H9 (cell line): Measurements from ENCODE around the gene HK2. TPM values are rescaled to one million over a fixed set of nuclear protein-coding genes. Genes with fewer than 3 reads are reported as not detected.

Experiments used
- DNase-seq: peaks from one replicate; pipeline ENCODE4 v3.0.0-alpha.2; 2017
- H2AFZ ChIP-seq: one replicate; pipeline ENCODE4 v1.6.1; 2013; ENCODE audit warnings: mild to moderate bottlenecking, low read length, control low read depth, moderate library complexity
- H2AK5ac ChIP-seq: 2 replicates; pipeline ENCODE4 v1.6.1; 2013; ENCODE audit warnings: low read length, control low read depth, mixed read lengths; ENCODE audit not compliant: insufficient read length
- H2BK120ac ChIP-seq: one replicate; pipeline ENCODE4 v1.6.1; 2013; ENCODE audit warnings: low read depth, mild to moderate bottlenecking, low read length, control low read depth, inconsistent platforms; ENCODE audit not compliant: poor library complexity, severe bottlenecking
- H2BK12ac ChIP-seq: 2 replicates; pipeline ENCODE4 v1.6.1; 2013; ENCODE audit warnings: low read length, control low read depth, mixed read lengths, low read depth; ENCODE audit not compliant: insufficient read length
- H2BK15ac ChIP-seq: 2 replicates; pipeline ENCODE4 v1.6.1; 2013; ENCODE audit warnings: low read depth, low read length, control low read depth
- H2BK20ac ChIP-seq: one replicate; pipeline ENCODE4 v1.6.1; 2013; ENCODE audit warnings: low read depth, mild to moderate bottlenecking, low read length, control low read depth, inconsistent platforms; ENCODE audit not compliant: poor library complexity, severe bottlenecking
- H2BK5ac ChIP-seq: 2 replicates; pipeline ENCODE4 v1.6.1; 2013; ENCODE audit warnings: low read length, control low read depth, mixed read lengths; ENCODE audit not compliant: insufficient read length
- H3K14ac ChIP-seq: 2 replicates; pipeline ENCODE4 v1.6.1; 2013; ENCODE audit warnings: low read length, control low read depth; ENCODE audit not compliant: insufficient read depth
- H3K18ac ChIP-seq: 2 replicates; pipeline ENCODE4 v1.6.1; 2013; ENCODE audit warnings: low read depth, mild to moderate bottlenecking, mixed read lengths, low read length, control low read depth; ENCODE audit not compliant: insufficient read length
- H3K23ac ChIP-seq: 2 replicates; pipeline ENCODE4 v1.6.1; 2013; ENCODE audit warnings: low read length, control low read depth, mixed read lengths, low read depth; ENCODE audit not compliant: insufficient read length
- H3K23me2 ChIP-seq: 2 replicates; pipeline ENCODE4 v1.6.1; 2013; ENCODE audit warnings: low read depth, mild to moderate bottlenecking, mixed read lengths, low read length, control low read depth; ENCODE audit not compliant: insufficient read length, poor library complexity, severe bottlenecking
- H3K27ac ChIP-seq: 2 replicates; pipeline ENCODE4 v1.5.1; 2013; ENCODE audit warnings: low read length, control low read depth, mixed read lengths, low read depth; ENCODE audit not compliant: insufficient read length
- H3K27me3 ChIP-seq: 2 replicates; pipeline ENCODE4 v1.6.1; 2013; ENCODE audit warnings: low read length, control low read depth, inconsistent platforms; ENCODE audit not compliant: insufficient read depth
- H3K4ac ChIP-seq: 2 replicates; pipeline ENCODE4 v1.6.1; 2013; ENCODE audit warnings: low read depth, mild to moderate bottlenecking, control low read depth, inconsistent platforms, low read length, moderate library complexity
- H3K4me1 ChIP-seq: 2 replicates; pipeline ENCODE4 v1.6.1; 2013; ENCODE audit warnings: low read length, control low read depth, inconsistent platforms; ENCODE audit not compliant: insufficient read depth
- H3K4me2 ChIP-seq: 2 replicates; pipeline ENCODE4 v1.6.1; 2013; ENCODE audit warnings: low read length, control low read depth, mixed read lengths; ENCODE audit not compliant: insufficient read length, insufficient read depth
- H3K56ac ChIP-seq: 2 replicates; pipeline ENCODE4 v1.6.1; 2013; ENCODE audit warnings: low read depth, mild to moderate bottlenecking, mixed read lengths, low read length, control low read depth; ENCODE audit not compliant: insufficient read length
- H3K79me1 ChIP-seq: 2 replicates; pipeline ENCODE4 v1.6.1; 2013; ENCODE audit warnings: low read depth, mild to moderate bottlenecking, moderate library complexity, low read length, control low read depth, inconsistent platforms; ENCODE audit not compliant: insufficient read depth, poor library complexity, severe bottlenecking
- H3K79me2 ChIP-seq: 2 replicates; pipeline ENCODE4 v1.6.1; 2013; ENCODE audit warnings: low read length, control low read depth, inconsistent platforms; ENCODE audit not compliant: insufficient read depth
- H3K9ac ChIP-seq: 2 replicates; pipeline ENCODE4 v1.6.1; 2013; ENCODE audit warnings: low read length, control low read depth, mixed read lengths; ENCODE audit not compliant: insufficient read length; ENCODE audit errors: extremely low read depth
- H3K9me3 ChIP-seq: one replicate; pipeline ENCODE4 v1.6.1; 2013; ENCODE audit warnings: low read depth, low read length, inconsistent platforms; ENCODE audit not compliant: control insufficient read depth
- H3T11ph ChIP-seq: one replicate; pipeline ENCODE4 v1.6.1; 2013; ENCODE audit warnings: mild to moderate bottlenecking, low read length, control low read depth, inconsistent platforms
- H4K20me1 ChIP-seq: one replicate; pipeline ENCODE4 v1.6.1; 2013; ENCODE audit not compliant: control insufficient read depth, insufficient read length, insufficient read depth
- H4K5ac ChIP-seq: 2 replicates; pipeline ENCODE4 v1.6.1; 2013; ENCODE audit warnings: low read depth, mild to moderate bottlenecking, mixed read lengths, low read length, control low read depth; ENCODE audit not compliant: insufficient read length
- H4K8ac ChIP-seq: replicated peaks from 2 replicates; pipeline ENCODE4 v1.6.1; 2013; ENCODE audit warnings: low read length, control low read depth, mixed read lengths, low read depth; ENCODE audit not compliant: insufficient read length
- H4K91ac ChIP-seq: 2 replicates; pipeline ENCODE4 v1.6.1; 2013; ENCODE audit warnings: low read depth, mild to moderate bottlenecking, moderate library complexity, mixed read lengths, low read length, control low read depth; ENCODE audit not compliant: insufficient read length
- H3K27ac Mint-ChIP-seq, 3 experiments: 2 replicates in 2 of 3; 3 replicates in 1 of 3; pipeline ENCODE4 v1.8.0; 2020 to 2021; ENCODE audit warnings: mixed read lengths in 3 of 3, mild to moderate bottlenecking in 1 of 3, moderate library complexity in 1 of 3
- H3K27me3 Mint-ChIP-seq: 2 replicates; pipeline ENCODE4 v1.8.0; 2021; ENCODE audit warnings: low read depth, mild to moderate bottlenecking, moderate library complexity, mixed read lengths
- H3K36me3 Mint-ChIP-seq, 3 experiments: 2 replicates in 2 of 3; 3 replicates in 1 of 3; pipeline ENCODE4 v1.8.0; 2020 to 2021; ENCODE audit warnings: low read depth in 3 of 3, mixed read lengths in 3 of 3; ENCODE audit not compliant: insufficient read depth in 1 of 3
- H3K4me1 Mint-ChIP-seq, 2 experiments: 2 replicates each; pipeline ENCODE4 v1.8.0; 2020; ENCODE audit warnings: mixed read lengths in 2 of 2
- H3K4me3 Mint-ChIP-seq, 2 experiments: 2 replicates in 1 of 2; 3 replicates in 1 of 2; pipeline ENCODE4 v1.8.0; 2020 to 2021; ENCODE audit warnings: mild to moderate bottlenecking in 2 of 2, mixed read lengths in 2 of 2, moderate library complexity in 1 of 2
- H3K9me3 Mint-ChIP-seq, 2 experiments: 2 replicates in 1 of 2; 3 replicates in 1 of 2; pipeline ENCODE4 v1.8.0; 2020; ENCODE audit warnings: mild to moderate bottlenecking in 2 of 2, mixed read lengths in 2 of 2, moderate library complexity in 1 of 2
- WGBS: extraction: QIAGEN DNeasy Blood & Tissue Kit; methylation state at CpG from one replicate; pipeline ENCODE4 v1.1.7; 2013; ENCODE audit warnings: missing lambda C conversion rate, low lambda C conversion rate, mixed read lengths; ENCODE audit not compliant: insufficient read length; ENCODE audit errors: extremely low coverage; 5-methylcytosine and 5-hydroxymethylcytosine counted together
- total RNA-seq: library from RNA; stranded (reverse); gene quantifications from 2 replicates; pipeline ENCODE4 v1.2.1, GENCODE V29; 2021
- TF ChIP-seq, protein P1 (sequence below): fragments of 200-600 bp; sonication (generic); conservative IDR thresholded peaks from 3 replicates; pipeline ENCODE4 v1.8.0; 2021; ENCODE audit warnings: antibody characterized with exemption, mild to moderate bottlenecking

Gene HK2
- total RNA-seq, 1 experiment from 2014 or later: 54.3 TPM

DNA sequence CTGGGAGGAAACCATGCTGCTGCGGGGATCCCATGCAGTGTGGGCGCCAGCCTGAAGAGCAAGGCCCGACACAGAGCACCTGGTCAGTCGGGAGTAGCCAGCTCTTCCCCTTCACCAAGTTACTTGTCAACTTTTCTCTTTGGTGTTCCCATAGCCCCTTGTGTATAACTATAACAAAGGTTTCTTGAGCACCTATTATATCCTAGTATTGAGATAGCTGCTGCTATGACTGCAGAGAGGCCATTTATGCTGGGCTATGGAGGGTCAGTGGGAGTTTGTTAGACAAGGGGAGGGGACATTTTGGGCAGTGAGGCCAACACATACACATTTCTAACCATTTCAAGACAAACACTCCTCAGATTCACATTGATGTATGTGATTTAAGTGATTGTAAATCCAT lies 10.8 kb downstream of the HK2 start:
- TF ChIP-seq, protein P1, sequence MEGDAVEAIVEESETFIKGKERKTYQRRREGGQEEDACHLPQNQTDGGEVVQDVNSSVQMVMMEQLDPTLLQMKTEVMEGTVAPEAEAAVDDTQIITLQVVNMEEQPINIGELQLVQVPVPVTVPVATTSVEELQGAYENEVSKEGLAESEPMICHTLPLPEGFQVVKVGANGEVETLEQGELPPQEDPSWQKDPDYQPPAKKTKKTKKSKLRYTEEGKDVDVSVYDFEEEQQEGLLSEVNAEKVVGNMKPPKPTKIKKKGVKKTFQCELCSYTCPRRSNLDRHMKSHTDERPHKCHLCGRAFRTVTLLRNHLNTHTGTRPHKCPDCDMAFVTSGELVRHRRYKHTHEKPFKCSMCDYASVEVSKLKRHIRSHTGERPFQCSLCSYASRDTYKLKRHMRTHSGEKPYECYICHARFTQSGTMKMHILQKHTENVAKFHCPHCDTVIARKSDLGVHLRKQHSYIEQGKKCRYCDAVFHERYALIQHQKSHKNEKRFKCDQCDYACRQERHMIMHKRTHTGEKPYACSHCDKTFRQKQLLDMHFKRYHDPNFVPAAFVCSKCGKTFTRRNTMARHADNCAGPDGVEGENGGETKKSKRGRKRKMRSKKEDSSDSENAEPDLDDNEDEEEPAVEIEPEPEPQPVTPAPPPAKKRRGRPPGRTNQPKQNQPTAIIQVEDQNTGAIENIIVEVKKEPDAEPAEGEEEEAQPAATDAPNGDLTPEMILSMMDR: no peak
- H3K27ac Mint-ChIP-seq: no peak overlapping the region
- Histone ChIP-seq H2BK5ac (no peak overlapping the region), H3K4me1 (peaks cover 26% of the 10 kb centered on the region; the same call in 1 of the 2 replicates), H4K91ac (no peak overlapping the region), H2AK5ac (no peak overlapping the region), H3K79me1 (peaks cover 12% of the 10 kb centered on the region), H3K18ac (no peak overlapping the region), H3K79me2 (peaks cover 53% of the 10 kb centered on the region), H3K14ac (no peak overlapping the region; the same call in 1 of the 2 replicates), H3K27ac (no peak overlapping the region), H2BK20ac (no peak overlapping the region), H4K20me1 (no peaks in the 10 kb centered on the region), H4K8ac (no peak overlapping the region), H3T11ph (no peak overlapping the region), H3K23me2 (no peaks in the 10 kb centered on the region), H3K56ac (no peak overlapping the region), H3K4me2 (no peak overlapping the region), H3K27me3 (no peaks in the 10 kb centered on the region), H3K9me3 (no peaks in the 10 kb centered on the region), H3K23ac (no peak overlapping the region), H2AFZ (no peak overlapping the region), H3K9ac (no peak overlapping the region), H3K4ac (no peak overlapping the region), H2BK120ac (no peak overlapping the region), H2BK15ac (no peak overlapping the region), H4K5ac (no peak overlapping the region), H2BK12ac (no peak overlapping the region)
- H3K36me3 Mint-ChIP-seq: peaks cover 3 to 33% (median 9%) of the 10 kb centered on the region in 3 experiments; a peak in 5 of 7 replicates
- no CpG with 5 or more reads among the region's 4 CpGs for WGBS
- H3K9me3 Mint-ChIP-seq: no peaks in the 10 kb centered on the region
- peaks cover 80 to 83% of the 10 kb centered on the region in 2 experiments for H3K4me1 Mint-ChIP-seq
- DNase-seq: no peak
- no peaks in the 10 kb centered on the region for H3K27me3 Mint-ChIP-seq
- no peak overlapping the region for H3K4me3 Mint-ChIP-seq
